GM13977 (cell line): ENCODE data around the gene GARIN5B.
"Not testable (repeated sequence)": the region's sequence is repeated elsewhere in the genome, so short reads cannot be mapped to it uniquely, and the experiment has no call there.

ENCODE experiments used
- DNase-seq: peaks from one replicate; pipeline ENCODE4 v3.0.0; 2012; ENCODE audit warnings: low spot score
- CTCF ChIP-seq: IDR thresholded peaks from 2 replicates; pipeline ENCODE4 v1.5.1; 2012; ENCODE audit warnings: mild to moderate bottlenecking, control low read depth; ENCODE audit not compliant: insufficient read depth; ENCODE audit errors: extremely low read depth, missing control alignments
- in situ Hi-C: fragments of 300-500 bp; cut with MboI; formaldehyde crosslinking; loops from one replicate; pipeline ENCODE4 v1.12.0; 2022; ENCODE audit warnings: low sequenced_read_pairs, low pct_unique_long_range_greater_than_20kb, mixed read lengths, inconsistent platforms; ENCODE audit not compliant: unreplicated experiment

Gene GARIN5B

DNA sequence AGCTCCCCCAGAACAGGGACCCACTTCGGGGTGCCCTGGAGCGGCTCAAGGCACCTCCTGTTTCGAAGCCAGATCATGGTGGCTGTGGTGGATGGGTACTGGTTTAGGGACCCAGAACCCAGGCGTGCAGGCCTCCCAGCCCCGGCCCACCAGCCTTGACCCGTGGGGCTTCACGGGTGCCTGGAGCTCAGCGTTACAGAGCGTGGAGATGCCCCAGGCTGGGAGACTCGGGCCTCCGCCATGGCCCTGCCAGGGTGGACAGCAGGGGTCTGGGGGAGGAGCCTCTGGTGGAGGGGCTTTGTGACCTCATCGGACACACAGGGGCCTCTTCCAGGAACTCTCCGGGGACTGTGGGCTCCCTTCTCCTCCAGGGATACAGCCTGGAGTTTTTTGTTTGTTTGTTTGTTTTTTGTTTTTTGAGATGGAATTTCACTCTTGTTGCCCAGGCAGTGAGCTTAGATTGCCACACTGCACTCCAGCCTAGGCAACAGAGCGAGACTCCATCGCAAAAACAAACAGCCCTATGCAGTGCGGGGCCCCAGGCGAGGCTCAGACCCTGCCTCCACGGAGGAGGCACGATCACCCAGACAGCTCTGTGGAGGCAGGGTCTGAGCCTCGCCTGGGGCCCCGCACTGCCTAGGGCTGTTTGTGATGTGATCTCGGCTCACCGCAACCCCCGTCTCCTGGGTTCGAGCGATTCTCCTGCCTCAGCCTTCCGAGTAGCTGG is at the start of gene GARIN5B:
Gene GARIN5B, minus strand, starts transcription at position 271 of the 727 bp plus-strand sequence. Its CDS starts 194 bp downstream, at position 77.
- TF ChIP-seq CTCF: no peak
- in situ Hi-C loops: no loop called here
- no peak for DNase-seq

DNA sequence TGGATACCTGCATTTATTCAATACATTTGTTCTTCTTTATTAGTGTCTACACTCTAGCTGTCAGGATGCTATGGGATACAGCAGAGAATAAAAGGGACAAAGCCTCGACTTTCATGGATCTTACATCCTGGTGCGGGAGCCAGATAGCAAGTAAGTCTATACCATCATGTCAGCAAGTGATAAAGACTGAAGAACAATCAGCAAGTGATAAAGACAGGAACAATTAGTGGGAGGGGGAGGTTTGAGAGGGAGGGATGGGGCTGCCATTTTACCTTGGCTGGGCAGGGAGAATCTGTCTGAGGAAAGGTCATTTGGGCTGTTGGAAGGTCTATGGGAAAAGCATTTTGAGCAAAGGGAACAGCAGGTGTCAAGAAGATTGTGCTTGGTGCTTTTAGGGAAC is 47.1 kb upstream of the GARIN5B start:
- in situ Hi-C loops: no loop called here
- no peak for TF ChIP-seq CTCF

DNA sequence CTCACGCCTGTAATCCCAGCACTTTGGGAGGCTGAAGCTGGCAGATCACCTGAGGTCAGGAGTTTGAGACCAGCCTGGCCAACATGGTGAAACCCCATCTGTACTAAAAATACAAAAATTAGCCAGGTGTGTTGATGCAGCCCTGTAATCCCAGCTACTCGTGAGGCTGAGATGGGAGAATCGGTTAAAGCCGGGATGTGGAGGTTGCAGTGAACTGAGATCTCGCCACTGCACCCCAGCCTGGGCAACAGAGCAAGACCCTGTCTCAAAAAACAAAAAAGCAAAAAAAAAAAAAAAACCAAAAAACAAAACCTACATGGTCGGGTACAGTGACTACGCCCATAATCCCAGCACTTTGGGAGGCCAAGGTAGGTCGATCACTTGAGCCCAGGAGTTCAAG is 46.1 kb upstream of the GARIN5B start:
- in situ Hi-C loops, DNase-seq: not testable (repeated sequence)

More for the DNA sequence above, 47.1 kb upstream of the GARIN5B start:
- no peak for DNase-seq

GRCh38 chr19:55408533-55408872 is 45.4 kb upstream of the GARIN5B start:
- no peak for TF ChIP-seq CTCF
- in situ Hi-C loops: no loop called here

DNA sequence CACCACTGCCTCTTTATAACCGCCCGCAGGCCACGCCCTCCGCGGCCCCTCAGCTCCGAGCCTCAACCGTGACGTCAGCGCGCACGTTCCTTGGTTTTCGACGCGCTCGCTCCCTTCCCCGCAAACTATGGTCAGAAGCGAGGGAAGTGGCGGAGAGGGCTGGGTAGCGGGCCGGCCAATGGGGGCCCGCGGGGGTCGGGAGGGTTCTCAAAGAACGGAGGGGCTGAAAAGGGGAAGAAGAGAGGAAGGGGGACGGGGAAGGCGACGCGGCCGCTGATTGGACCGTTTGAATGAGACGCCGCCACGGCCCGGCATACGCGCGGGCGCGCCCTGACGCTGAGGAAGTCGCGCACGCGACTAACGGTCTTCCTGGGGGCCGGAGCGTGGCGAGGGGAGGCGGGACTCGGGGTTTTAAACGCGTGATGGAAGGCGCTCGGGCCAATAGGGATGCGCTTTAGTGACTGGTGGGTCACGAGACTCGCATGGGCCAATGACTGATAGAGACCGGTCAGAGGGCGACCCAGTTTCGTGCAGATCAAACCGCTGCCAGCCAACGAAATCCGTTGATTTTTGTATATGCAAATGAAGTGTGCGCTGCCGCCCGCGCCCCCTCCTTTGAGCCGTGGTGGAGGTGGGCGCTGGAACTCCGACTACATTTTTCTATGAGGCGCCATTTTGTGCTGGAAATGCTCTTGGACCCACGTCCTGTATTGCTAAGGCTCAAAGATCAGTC is 44.9 kb upstream of the GARIN5B start:
- DNase-seq: peak; percentile 99
- in situ Hi-C loops: no loop called here
- TF ChIP-seq CTCF: no peak

More at GRCh38 chr19:55408533-55408872, 45.4 kb upstream of the GARIN5B start:
- DNase-seq: no peak

GRCh38 chr19:55407550-55407799 is 44.4 kb upstream of the GARIN5B start, which contains the start of gene UBE2S:
TSS of gene UBE2S (minus strand) at chr19:55407788. CDS start at chr19:55407589, 199 bp downstream.
- in situ Hi-C loops, DNase-seq: not testable (repeated sequence)

DNA sequence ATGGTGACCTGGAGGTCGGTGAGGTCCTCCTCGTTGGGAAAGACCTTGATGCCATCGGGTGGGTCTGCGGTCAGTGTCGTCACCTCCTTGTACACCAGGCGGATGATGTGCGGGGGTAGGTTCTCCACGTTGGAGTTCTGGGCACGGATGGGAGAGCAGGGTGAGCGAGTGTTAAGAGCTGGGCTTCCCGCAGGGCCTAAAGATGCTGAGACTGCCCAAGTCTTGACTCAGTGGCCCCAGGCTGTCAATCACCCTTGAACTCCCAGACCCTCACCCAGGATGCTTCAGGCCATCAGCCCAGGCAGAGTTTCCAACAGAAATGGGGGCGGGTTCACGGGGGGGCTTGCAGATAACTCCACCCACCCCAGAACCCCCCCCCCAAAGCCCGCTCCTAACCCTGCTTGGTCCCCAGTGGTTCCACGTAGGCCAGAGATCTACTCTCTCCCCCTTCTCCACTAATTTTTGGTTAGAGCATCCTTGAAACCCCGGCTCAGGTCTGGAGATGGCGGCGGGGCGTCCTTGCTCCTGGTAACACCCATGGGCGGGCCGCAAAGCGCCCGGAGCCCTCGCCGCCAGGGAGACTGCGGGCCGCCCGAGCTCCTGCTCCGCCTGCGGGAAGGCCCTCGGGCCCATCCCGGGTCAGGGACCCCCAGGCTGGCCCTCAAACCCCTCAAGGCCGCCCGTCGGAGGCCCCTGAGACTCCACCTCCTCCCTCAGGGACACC is 43.9 kb upstream of the GARIN5B start:
- no peak for TF ChIP-seq CTCF
- DNase-seq: peak; percentile 62
- in situ Hi-C loops: no loop called here
